NB4 (cell line): Measurements from ENCODE around the gene AUTS2.

Experiments used
- DNase-seq: peaks from one replicate; pipeline ENCODE4 v3.0.0; 2010; ENCODE audit warnings: low read depth
- H3K4me3 ChIP-seq: one replicate; pipeline ENCODE4 v1.5.1; 2011; ENCODE audit warnings: mild to moderate bottlenecking, low read depth, low read length, moderate library complexity
- CTCF ChIP-seq: IDR thresholded peaks from one replicate; pipeline ENCODE4 v1.5.1; 2012; ENCODE audit warnings: low read depth, low read length
- MAX ChIP-seq: IDR thresholded peaks from 2 replicates; pipeline ENCODE4 v1.6.1; 2011; ENCODE audit warnings: low read depth, low read length
- MYC ChIP-seq: IDR thresholded peaks from 2 replicates; pipeline ENCODE4 v1.6.1; 2011; ENCODE audit warnings: low read depth, low read length
- POLR2A ChIP-seq: IDR thresholded peaks from 2 replicates; pipeline ENCODE4 v1.6.1; 2011; ENCODE audit warnings: mild to moderate bottlenecking; ENCODE audit not compliant: insufficient read length; ENCODE audit errors: extremely low read depth

The AUTS2 gene

GRCh38 chr7:70113536-70113935 lies 515.3 kb downstream of the AUTS2 start:
- DNase-seq = no peak
- H3K4me3 ChIP-seq = no peak overlapping the region
- TF ChIP-seq CTCF (no peak), MYC (no peak), MAX (no peak), POLR2A (no peak)

- DNase-seq = no peak
- TF ChIP-seq MAX = no peak
- no peak for TF ChIP-seq POLR2A
- no peak for TF ChIP-seq CTCF
- no peak for TF ChIP-seq MYC
- H3K4me3 ChIP-seq = no peak overlapping the region
Observed at GRCh38 chr7:70114806-70115205, 516.5 kb downstream of the AUTS2 start.

GRCh38 chr7:70116244-70116643 lies 518.0 kb downstream of the AUTS2 start:
- TF ChIP-seq CTCF (no peak), MAX (no peak), MYC (no peak), POLR2A (no peak)

GRCh38 chr7:70116867-70117266 lies 518.6 kb downstream of the AUTS2 start:
- TF ChIP-seq POLR2A = no peak
- TF ChIP-seq MAX = no peak
- no peak for TF ChIP-seq MYC
- no peak for TF ChIP-seq CTCF
- no peak for DNase-seq
- H3K4me3 ChIP-seq = no peak overlapping the region

More at GRCh38 chr7:70116244-70116643, 518.0 kb downstream of the AUTS2 start:
- H3K4me3 ChIP-seq = no peak overlapping the region
- no peak for DNase-seq

GRCh38 chr7:70120851-70121250 lies 522.6 kb downstream of the AUTS2 start:
- DNase-seq = no peak
- H3K4me3 ChIP-seq = no peak overlapping the region
- no peak for TF ChIP-seq MYC

GRCh38 chr7:70131817-70132216 lies 533.5 kb downstream of the AUTS2 start:
- peak; percentile 14 for DNase-seq
- H3K4me3 ChIP-seq = no peak overlapping the region
- TF ChIP-seq MYC = no peak
- no peak for TF ChIP-seq POLR2A
- TF ChIP-seq MAX = no peak
- TF ChIP-seq CTCF = no peak
